OCI-LY3 (cell line): ENCODE measurements around the gene ZC3H15.

Experiments
- H2AFZ ChIP-seq: fragments of 200-600, 300-600 bp; shearing (Covaris generic); 2 replicates; pipeline ENCODE4 v1.6.0; 2014; ENCODE audit warnings: antibody characterized with exemption, low read depth, low read length
- H3K27ac ChIP-seq: fragments of 200-600, 300-600 bp; sonication (generic); 2 replicates; pipeline ENCODE4 v1.5.1; 2014; ENCODE audit warnings: mild to moderate bottlenecking, low read length, moderate library complexity, mixed read lengths
- H3K27me3 ChIP-seq: fragments of 200-600, 300-600 bp; sonication (generic); 2 replicates; pipeline ENCODE4 v1.6.1; 2014; ENCODE audit warnings: low read depth, low read length, mixed read lengths
- H3K36me3 ChIP-seq: fragments of 200-600, 300-600 bp; sonication (generic); replicated peaks from 2 replicates; pipeline ENCODE3; 2014; ENCODE audit warnings: low read depth, low read length, mixed read lengths
- H3K4me1 ChIP-seq: fragments of 300-600, 200-600 bp; sonication (generic); 2 replicates; pipeline ENCODE4 v1.6.1; 2014; ENCODE audit warnings: low read length, mixed read lengths
- H3K4me2 ChIP-seq: fragments of 200-600, 300-600 bp; sonication (generic); 2 replicates; pipeline ENCODE4 v1.6.1; 2014; ENCODE audit warnings: low read length, mixed read lengths
- H3K4me3 ChIP-seq: fragments of 300-600, 200-600 bp; sonication (generic); 2 replicates; pipeline ENCODE4 v1.5.1; 2014; ENCODE audit warnings: antibody characterized with exemption, mild to moderate bottlenecking, low read length, moderate library complexity
- H3K79me2 ChIP-seq: fragments of 300-600, 200-600 bp; shearing (Covaris generic); 2 replicates; pipeline ENCODE4 v1.6.1; 2014; ENCODE audit warnings: mild to moderate bottlenecking, low read length, mixed read lengths
- H3K9ac ChIP-seq: fragments of 300-600, 200-600 bp; shearing (Covaris generic); 2 replicates; pipeline ENCODE4 v1.6.0; 2014; ENCODE audit warnings: mild to moderate bottlenecking, low read length, moderate library complexity
- H3K9me3 ChIP-seq: fragments of 200-600, 300-600 bp; shearing (Covaris generic); 2 replicates; pipeline ENCODE4 v1.6.1; 2014; ENCODE audit warnings: low read length, mixed read lengths; ENCODE audit not compliant: insufficient read depth
- H4K20me1 ChIP-seq: fragments of 200-600, 300-600 bp; sonication (generic); 2 replicates; pipeline ENCODE4 v1.6.1; 2016; ENCODE audit warnings: low read length, mixed read lengths; ENCODE audit not compliant: insufficient read depth
- EZH2phosphoT487 ChIP-seq: fragments of 200-600 bp; shearing (Covaris generic); IDR thresholded peaks from 2 replicates; pipeline ENCODE4 v1.6.1; 2018; ENCODE audit warnings: antibody characterized with exemption, mixed run types, low read depth
- TF ChIP-seq, protein P1 (sequence below): fragments of 200-600, 300-600 bp; sonication (generic); IDR thresholded peaks from 2 replicates; pipeline ENCODE4 v1.5.1; 2014; ENCODE audit warnings: antibody characterized with exemption, low read length, low read depth

The ZC3H15 gene

DNA sequence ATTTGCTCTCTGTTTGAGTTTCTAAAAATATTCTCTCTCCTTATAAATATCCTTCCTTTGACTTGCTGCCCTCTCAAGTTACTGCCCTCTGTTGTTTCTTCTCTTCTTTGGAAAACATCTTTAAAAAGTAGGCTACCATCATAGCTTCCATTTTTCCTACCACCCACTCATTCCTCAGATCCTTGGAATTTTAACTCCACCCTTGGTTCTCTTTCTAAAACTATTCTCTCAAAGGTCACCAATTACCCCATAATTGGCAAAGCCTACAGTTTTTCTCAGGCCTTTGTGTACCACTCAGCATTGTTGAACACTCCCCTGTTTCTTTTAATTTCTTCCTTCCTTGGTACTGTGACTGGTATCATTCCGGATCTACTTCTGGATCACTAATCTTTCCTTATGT lies 60.8 kb downstream of the ZC3H15 start:
- H3K4me2 ChIP-seq, result no peak overlapping the region

DNA sequence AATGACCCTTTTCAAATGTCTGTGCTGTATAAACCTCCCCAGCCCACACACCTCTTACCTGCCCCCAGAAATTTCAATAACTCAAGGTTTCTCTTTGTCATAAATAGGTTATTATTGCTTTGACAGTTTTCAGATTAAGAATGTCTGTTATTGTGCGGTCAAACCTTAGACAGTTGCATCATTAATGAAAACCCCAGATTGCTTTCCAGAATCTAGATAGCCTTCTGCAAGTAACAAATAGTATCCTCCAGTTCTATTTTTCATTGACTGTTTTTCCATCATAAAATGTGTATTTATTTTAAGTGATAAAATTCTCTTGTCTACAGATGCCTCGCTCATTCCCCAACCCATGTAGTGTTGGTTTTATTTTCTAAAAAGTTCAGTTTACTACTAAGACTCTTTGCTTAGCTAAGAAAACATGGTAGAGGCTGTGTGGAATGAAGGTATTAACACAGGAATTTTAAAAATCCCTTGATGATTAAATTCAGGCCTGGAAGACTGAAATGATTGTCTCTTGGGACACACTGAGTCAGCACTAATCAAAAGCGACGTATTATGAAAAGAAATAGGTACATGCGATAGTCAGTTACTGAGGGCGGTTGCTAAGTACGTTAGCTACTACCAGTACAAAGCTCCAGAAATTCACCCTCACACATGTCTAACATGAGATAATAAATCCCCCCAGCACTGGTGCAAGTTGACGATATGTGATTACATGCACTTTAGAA lies 65.4 kb downstream of the ZC3H15 start:
- Histone ChIP-seq H3K4me2 (no peak overlapping the region), H3K4me3 (no peak overlapping the region), H3K27me3 (no peaks in the 10 kb centered on the region), H3K9ac (no peak overlapping the region), H3K27ac (no peak overlapping the region), H3K4me1 (no peaks in the 10 kb centered on the region), H3K36me3 (no peaks in the 10 kb centered on the region), H2AFZ (no peak overlapping the region), H3K79me2 (no peaks in the 10 kb centered on the region), H3K9me3 (no peaks in the 10 kb centered on the region), H4K20me1 (no peaks in the 10 kb centered on the region)
- TF ChIP-seq EZH2phosphoT487, result no peak
- TF ChIP-seq, protein P1, sequence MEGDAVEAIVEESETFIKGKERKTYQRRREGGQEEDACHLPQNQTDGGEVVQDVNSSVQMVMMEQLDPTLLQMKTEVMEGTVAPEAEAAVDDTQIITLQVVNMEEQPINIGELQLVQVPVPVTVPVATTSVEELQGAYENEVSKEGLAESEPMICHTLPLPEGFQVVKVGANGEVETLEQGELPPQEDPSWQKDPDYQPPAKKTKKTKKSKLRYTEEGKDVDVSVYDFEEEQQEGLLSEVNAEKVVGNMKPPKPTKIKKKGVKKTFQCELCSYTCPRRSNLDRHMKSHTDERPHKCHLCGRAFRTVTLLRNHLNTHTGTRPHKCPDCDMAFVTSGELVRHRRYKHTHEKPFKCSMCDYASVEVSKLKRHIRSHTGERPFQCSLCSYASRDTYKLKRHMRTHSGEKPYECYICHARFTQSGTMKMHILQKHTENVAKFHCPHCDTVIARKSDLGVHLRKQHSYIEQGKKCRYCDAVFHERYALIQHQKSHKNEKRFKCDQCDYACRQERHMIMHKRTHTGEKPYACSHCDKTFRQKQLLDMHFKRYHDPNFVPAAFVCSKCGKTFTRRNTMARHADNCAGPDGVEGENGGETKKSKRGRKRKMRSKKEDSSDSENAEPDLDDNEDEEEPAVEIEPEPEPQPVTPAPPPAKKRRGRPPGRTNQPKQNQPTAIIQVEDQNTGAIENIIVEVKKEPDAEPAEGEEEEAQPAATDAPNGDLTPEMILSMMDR, result no peak

More for the DNA sequence above, 60.8 kb downstream of the ZC3H15 start:
- Histone ChIP-seq H3K9ac (no peak overlapping the region), H3K9me3 (no peaks in the 10 kb centered on the region), H3K27me3 (no peaks in the 10 kb centered on the region), H3K4me3 (no peak overlapping the region), H3K36me3 (no peaks in the 10 kb centered on the region), H3K27ac (no peak overlapping the region), H2AFZ (no peak overlapping the region), H3K79me2 (no peaks in the 10 kb centered on the region), H3K4me1 (no peaks in the 10 kb centered on the region), H4K20me1 (no peaks in the 10 kb centered on the region)
- no peak for TF ChIP-seq EZH2phosphoT487
- TF ChIP-seq, protein P1, result no peak

GRCh38 chr2:186554429-186554828 lies 68.4 kb downstream of the ZC3H15 start:
- no peak overlapping the region for H3K4me2 ChIP-seq
- no peak overlapping the region for H3K27ac ChIP-seq
- no peak overlapping the region for H2AFZ ChIP-seq
- TF ChIP-seq, protein P1, result no peak
- no peak for TF ChIP-seq EZH2phosphoT487
- H3K4me1 ChIP-seq, result no peaks in the 10 kb centered on the region
- no peaks in the 10 kb centered on the region for H3K79me2 ChIP-seq
- no peaks in the 10 kb centered on the region for H4K20me1 ChIP-seq
- no peaks in the 10 kb centered on the region for H3K27me3 ChIP-seq
- no peak overlapping the region for H3K4me3 ChIP-seq
- no peaks in the 10 kb centered on the region for H3K9me3 ChIP-seq
- H3K9ac ChIP-seq, result no peak overlapping the region
- no peaks in the 10 kb centered on the region for H3K36me3 ChIP-seq

GRCh38 chr2:186554850-186555671 lies 69.0 kb downstream of the ZC3H15 start:
- H4K20me1 ChIP-seq, result no peaks in the 10 kb centered on the region
- no peak overlapping the region for H3K4me3 ChIP-seq
- no peaks in the 10 kb centered on the region for H3K9me3 ChIP-seq
- H3K4me1 ChIP-seq, result no peaks in the 10 kb centered on the region
- H3K79me2 ChIP-seq, result no peaks in the 10 kb centered on the region
- H3K27ac ChIP-seq, result no peak overlapping the region
- no peaks in the 10 kb centered on the region for H3K36me3 ChIP-seq
- H3K4me2 ChIP-seq, result no peak overlapping the region
- H3K27me3 ChIP-seq, result no peaks in the 10 kb centered on the region
- TF ChIP-seq, protein P1, result no peak
- H2AFZ ChIP-seq, result no peak overlapping the region
- H3K9ac ChIP-seq, result no peak overlapping the region
